Inflammatory macrophage treated with lipopolysaccharide for 1 hour (primary cell): ENCODE measurements around the gene TP53I13.

ENCODE experiments used
- DNase-seq, 2 donors: peaks; one replicate each; pipeline ENCODE4 v3.0.0-alpha.2; 2020 to 2022

TP53I13 gene

GRCh38 chr17:29582254-29582765 lies 13.8 kb downstream of the TP53I13 start:
- DNase-seq = no peak

GRCh38 chr17:29582772-29583171 lies 14.3 kb downstream of the TP53I13 start:
- no peak for DNase-seq

- DNase-seq = no peak
These were observed 15.1 kb downstream of the TP53I13 start for GRCh38 chr17:29583324-29584248.

GRCh38 chr17:29584452-29585079 lies 16.1 kb downstream of the TP53I13 start:
- no peak for DNase-seq

GRCh38 chr17:29585080-29585751 lies 16.7 kb downstream of the TP53I13 start:
- no peak for DNase-seq

- DNase-seq = no peak
These were observed 18.4 kb downstream of the TP53I13 start for GRCh38 chr17:29586676-29587469.

- DNase-seq = no peak
These were observed 19.1 kb downstream of the TP53I13 start for GRCh38 chr17:29587591-29587990.

- DNase-seq = no peak
These were observed 19.6 kb downstream of the TP53I13 start for GRCh38 chr17:29588017-29588561.

GRCh38 chr17:29588562-29589411 lies 20.3 kb downstream of the TP53I13 start:
- no peak for DNase-seq

- peak; percentile 78 to 87 for DNase-seq
These were observed 21.3 kb downstream of the TP53I13 start, which contains the start of gene GIT1 for GRCh38 chr17:29589524-29590410. TSS of gene GIT1 (minus strand) at chr17:29589648. CDS start at chr17:29589378, 270 bp downstream.

- DNase-seq = peak in 1 of 2 donors; percentile 43
These were observed 22.1 kb downstream of the TP53I13 start for GRCh38 chr17:29590411-29591145.

- no peak for DNase-seq
These were observed 22.7 kb downstream of the TP53I13 start for GRCh38 chr17:29591146-29591736.

GRCh38 chr17:29591737-29592608 lies 23.5 kb downstream of the TP53I13 start:
- DNase-seq = peak; percentile 38 to 79

GRCh38 chr17:29592850-29593551 lies 24.5 kb downstream of the TP53I13 start, which contains the start of gene ANKRD13B:
TSS of gene ANKRD13B (plus strand) at chr17:29593132. CDS start at chr17:29593622, 490 bp downstream.
- DNase-seq = no peak

- DNase-seq = no peak
These were observed 25.4 kb downstream of the TP53I13 start for GRCh38 chr17:29593591-29594518.
